T-helper 1 cell treated with Interleukin-12 subunit alpha and Interleukin-12 subunit beta and Interleukin-4 antibody, amounts not matched to agents 30 ng/mL and 1 ng/mL, for 36 hours (primary cell): ENCODE data around the gene UBE2E3. TPM values are rescaled to one million over a fixed set of nuclear protein-coding genes. Genes with fewer than 3 reads are reported as not detected.

Source experiments
- intact Hi-C: fragments of 100-400 bp; cut with micrococcal nuclease; formaldehyde crosslinking; loops from one replicate; pipeline ENCODE4 v1.15.1; 2024
- total RNA-seq: library from RNA; stranded (reverse); gene quantifications from 2 replicates; pipeline ENCODE4 v1.2.3, GENCODE V29; 2022

The UBE2E3 gene
- total RNA-seq, 1 donor from 2014 or later = 36.3 TPM

- intact Hi-C loops = loop anchor here (2.0 kb wide), 1 partner anchor 14 kb away; no protein-coding TSS in a partner anchor
These were observed 42.2 kb downstream of the UBE2E3 start for GRCh38 chr2:181022652-181023051.

GRCh38 chr2:181025004-181025403, 44.6 kb downstream of the UBE2E3 start:
- intact Hi-C loops = no loop called here

GRCh38 chr2:181036445-181036844, 56.0 kb downstream of the UBE2E3 start:
- intact Hi-C loops = loop anchor here (2.0 kb wide), 2 partner anchors 14 to 56 kb away; partner anchors contain the start of gene UBE2E3

GRCh38 chr2:181036848-181037603, 56.6 kb downstream of the UBE2E3 start:
- intact Hi-C loops = loop anchor here (2.0 kb wide), 2 partner anchors 14 to 56 kb away; partner anchors contain the start of gene UBE2E3

- intact Hi-C loops = loop anchor here (2.0 kb wide), 2 partner anchors 15 to 57 kb away; partner anchors contain the start of gene UBE2E3
These were observed 57.5 kb downstream of the UBE2E3 start for GRCh38 chr2:181037922-181038321.

GRCh38 chr2:181038796-181039195, 58.4 kb downstream of the UBE2E3 start:
- intact Hi-C loops = no loop called here

- intact Hi-C loops = loop anchor here (10.0 kb wide), 1 partner anchor 1036 kb away; the partner anchor contains the start of gene CWC22
These were observed 60.4 kb downstream of the UBE2E3 start for GRCh38 chr2:181040839-181041238.

GRCh38 chr2:181041661-181042060, 61.3 kb downstream of the UBE2E3 start:
- intact Hi-C loops = loop anchor here (10.0 kb wide), 1 partner anchor 1037 kb away; the partner anchor contains the start of gene CWC22

- intact Hi-C loops = loop anchor here (10.0 kb wide), 1 partner anchor 1038 kb away; the partner anchor contains the start of gene CWC22
These were observed 62.3 kb downstream of the UBE2E3 start for GRCh38 chr2:181042706-181043105.

- intact Hi-C loops = loop anchor here (10.0 kb wide), 1 partner anchor 1042 kb away; the partner anchor contains the start of gene CWC22
These were observed 66.4 kb downstream of the UBE2E3 start for GRCh38 chr2:181046833-181047232.

- intact Hi-C loops = loop anchor here (10.0 kb wide), 1 partner anchor 1043 kb away; the partner anchor contains the start of gene CWC22
These were observed 67.4 kb downstream of the UBE2E3 start for GRCh38 chr2:181047829-181048228.

- intact Hi-C loops = loop anchor here (10.0 kb wide), 1 partner anchor 337 kb away; no protein-coding TSS in a partner anchor
These were observed 71.6 kb downstream of the UBE2E3 start for GRCh38 chr2:181051861-181052522.

GRCh38 chr2:181052523-181052891, 72.1 kb downstream of the UBE2E3 start:
- intact Hi-C loops = loop anchor here (10.0 kb wide), 1 partner anchor 338 kb away; no protein-coding TSS in a partner anchor

- intact Hi-C loops = loop anchor here (10.0 kb wide), 1 partner anchor 339 kb away; no protein-coding TSS in a partner anchor
These were observed 73.9 kb downstream of the UBE2E3 start for GRCh38 chr2:181054256-181054655.

- intact Hi-C loops = loop anchor here (10.0 kb wide), 1 partner anchor 340 kb away; no protein-coding TSS in a partner anchor
These were observed 74.4 kb downstream of the UBE2E3 start for GRCh38 chr2:181054843-181055242.

GRCh38 chr2:181058378-181059269, 78.2 kb downstream of the UBE2E3 start:
- intact Hi-C loops = loop anchor here (1.0 to 10.0 kb wide), 5 partner anchors 75 to 934 kb away; no protein-coding TSS in a partner anchor

GRCh38 chr2:181063696-181064095, 83.3 kb downstream of the UBE2E3 start:
- intact Hi-C loops = loop anchor here (1.0 kb wide), 1 partner anchor 48 kb away; no protein-coding TSS in a partner anchor

- intact Hi-C loops = no loop called here
These were observed 85.1 kb downstream of the UBE2E3 start for GRCh38 chr2:181065458-181065857.

GRCh38 chr2:181066333-181066732, 85.9 kb downstream of the UBE2E3 start:
- intact Hi-C loops = no loop called here

- intact Hi-C loops = no loop called here
These were observed 89.9 kb downstream of the UBE2E3 start for GRCh38 chr2:181070119-181070835.
